Measurements from ENCODE around the gene CSNK1A1L.

DNA sequence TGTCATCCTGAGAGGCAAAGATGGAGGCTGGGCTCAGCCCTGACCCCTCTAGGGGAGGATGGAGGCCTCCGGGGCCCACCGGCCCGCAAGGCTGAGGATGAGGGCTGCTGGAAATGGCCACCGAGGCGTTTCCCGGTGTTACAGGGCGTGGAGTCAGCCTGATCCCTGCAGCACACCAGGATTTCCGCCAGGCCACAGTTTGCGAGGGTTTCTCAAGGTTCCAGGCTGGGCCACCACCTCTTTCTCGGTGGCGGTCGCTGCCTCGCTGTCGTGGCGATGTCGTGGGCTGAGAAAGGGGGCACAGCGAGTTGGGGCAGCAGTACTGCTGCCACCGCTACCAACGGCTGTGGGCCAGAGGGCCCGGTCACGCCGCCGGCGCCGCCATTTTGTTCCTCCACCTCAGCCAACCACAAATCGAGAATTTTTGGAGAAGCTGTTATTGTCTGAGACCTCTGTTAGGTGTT lies at the start of gene CSNK1A1L:
- no peak for TF ChIP-seq CTCF (IDR thresholded peaks at IDR 0.05)
- no peak for TF ChIP-seq POLR2A (IDR thresholded peaks at IDR 0.05)
- no peak for TF ChIP-seq POLR2AphosphoS5 (IDR thresholded peaks at IDR 0.05; ENCODE audit: insufficient read depth in 1 of 2, low read depth in 1 of 2)
